Measurements from ENCODE around the gene PNCK. TPM values are rescaled to one million over a fixed set of nuclear protein-coding genes. Genes with fewer than 3 reads are reported as not detected.
A peak's percentile ranks its signal among the peaks of the same experiment; 100 is the strongest.

PNCK gene
- total and polyA plus RNA-seq, 2 of the 13 experiments (the other 11 are each of a cell fraction or from before 2014, with no cell fraction given), result 33.1 TPM; not detected in 1

GRCh38 chrX:153644356-153645125, 29.1 kb downstream of the PNCK start (continued):
- TF ChIP-seq MYC (CRISPR knock-in tag; IDR thresholded peaks at IDR 0.05; ENCODE audit: borderline replicate concordance) (peak; percentile 51; the same call in 1 of the 2 replicates), ZNF574 (CRISPR knock-in tag; IDR thresholded peaks at IDR 0.05) (0 out of 2 replicates have a peak, but pooled peaks have one; percentile 33), LBX2 (CRISPR knock-in tag; IDR thresholded peaks at IDR 0.05; ENCODE audit: borderline replicate concordance) (no peak), TEAD3 (CRISPR knock-in tag; optimal IDR thresholded peaks at IDR 0.05; ENCODE audit: borderline replicate concordance) (peak; percentile 34), ETV5 (CRISPR knock-in tag; IDR thresholded peaks at IDR 0.05; ENCODE audit: borderline replicate concordance) (no peak), HMG20A (CRISPR knock-in tag; IDR thresholded peaks at IDR 0.05; ENCODE audit: borderline replicate concordance) (no peak), E2F2 (CRISPR knock-in tag; IDR thresholded peaks at IDR 0.05; ENCODE audit: borderline replicate concordance) (no peak), TAF1 (CRISPR knock-in tag; IDR thresholded peaks at IDR 0.05) (peak; percentile 53; the same call in 1 of the 2 replicates), ZFP36L1 (CRISPR knock-in tag; IDR thresholded peaks at IDR 0.05) (no peak), ASH2L (IDR thresholded peaks at IDR 0.05; ENCODE audit: insufficient read length, low read depth, low read length) (peak; percentile 39), POLR2G (IDR thresholded peaks at IDR 0.05; ENCODE audit: low read depth, low read length) (peak; percentile 41; the same call in 1 of the 2 replicates), REPIN1 (CRISPR knock-in tag; IDR thresholded peaks at IDR 0.05; ENCODE audit: borderline replicate concordance, low read depth) (0 out of 2 replicates have a peak, but pooled peaks have one; percentile 21), AGO2 (optimal IDR thresholded peaks at IDR 0.05; ENCODE audit: low read depth, low read length) (peak; percentile 58), BRD4 (CRISPR knock-in tag; IDR thresholded peaks at IDR 0.05) (peak; percentile 36; the same call in 1 of the 2 replicates), HNRNPL (IDR thresholded peaks at IDR 0.05; ENCODE audit: low read depth, low read length) (peak; percentile 81; the same call in 1 of the 2 replicates), ZNF224 (CRISPR knock-in tag; IDR thresholded peaks at IDR 0.05) (no peak), MED1 (CRISPR knock-in tag; IDR thresholded peaks at IDR 0.05) (peak; percentile 52; the same call in 1 of the 2 replicates), TGIF2 (CRISPR knock-in tag; IDR thresholded peaks at IDR 0.05) (no peak), MIER2 (CRISPR knock-in tag; IDR thresholded peaks at IDR 0.05) (no peak), HOXD1 (CRISPR knock-in tag; IDR thresholded peaks at IDR 0.05) (0 out of 2 replicates have a peak, but pooled peaks have one; percentile 32), DR1 (CRISPR knock-in tag; IDR thresholded peaks at IDR 0.05) (0 out of 2 replicates have a peak, but pooled peaks have one; percentile 27), LRRFIP1 (CRISPR knock-in tag; conservative IDR thresholded peaks at IDR 0.05) (no peak), KLF12 (CRISPR knock-in tag; IDR thresholded peaks at IDR 0.05; ENCODE audit: borderline replicate concordance) (0 out of 2 replicates have a peak, but pooled peaks have one; percentile 44)

Data from HepG2 (cell line).